NCI-H2171 treated with DMSO at 0.1 percent for 48 hours (cell line): ENCODE results near the gene TMEM11.
"Not testable (repeated sequence)": the region's sequence is repeated elsewhere in the genome, so short reads cannot be mapped to it uniquely, and the experiment has no call there.

Source experiments
- DNase-seq: peaks from one replicate; lab custom pipeline; 2025; lab: John Stamatoyannopoulos, UW

Gene TMEM11

DNA sequence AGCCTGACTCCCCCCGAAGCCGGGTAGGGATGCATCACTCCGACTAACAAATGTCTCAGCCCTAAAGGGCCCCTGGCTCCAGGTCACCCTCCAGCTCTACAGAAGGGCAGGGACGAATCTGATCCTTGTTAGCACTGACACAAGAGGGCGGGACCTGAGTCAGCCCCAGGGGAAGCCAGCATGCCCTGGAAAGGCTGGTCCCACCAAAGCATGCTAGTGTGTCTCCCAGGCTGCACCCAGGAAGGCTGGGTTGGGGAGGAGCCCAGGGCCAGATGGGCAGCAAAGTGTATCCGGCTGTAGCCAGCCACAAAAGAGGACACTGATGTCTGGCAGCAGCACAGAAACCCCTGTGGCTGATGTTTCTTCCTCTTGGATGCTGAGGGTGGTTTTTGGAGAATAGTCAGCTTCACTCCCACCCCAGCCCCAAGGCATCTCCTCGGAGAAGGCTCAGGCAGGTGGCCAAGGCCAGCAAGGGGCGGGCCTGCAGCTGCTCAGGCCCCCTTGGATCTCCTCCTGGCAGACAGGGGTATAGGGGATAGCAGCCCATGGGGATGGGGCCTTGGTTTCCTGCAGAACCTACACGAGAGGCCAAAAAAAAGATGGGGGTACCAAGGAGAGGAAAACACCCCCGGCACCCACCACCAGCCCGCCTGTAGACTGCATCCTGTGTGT is 28.2 kb upstream of the TMEM11 start:
- DNase-seq = no peak

DNA sequence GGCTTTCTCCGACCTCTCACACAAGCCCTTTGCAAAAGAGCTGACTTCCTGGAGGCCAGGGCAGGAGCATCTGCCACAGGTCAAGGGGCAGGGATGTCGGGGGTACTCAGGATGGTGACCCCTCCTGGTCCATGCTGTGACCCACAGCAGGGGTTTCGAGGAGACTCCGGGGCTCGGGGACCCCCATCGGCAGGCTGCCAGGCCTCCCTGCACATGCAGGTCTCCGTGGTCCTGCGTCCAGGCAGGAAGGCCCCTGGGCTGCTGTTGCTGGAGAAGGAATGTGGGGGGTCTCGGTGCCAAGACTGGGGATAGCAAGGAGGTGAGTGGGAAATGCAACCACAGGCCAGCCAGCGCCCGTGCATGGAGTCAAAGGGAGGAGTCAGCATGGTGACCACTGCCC is 27.6 kb upstream of the TMEM11 start:
- no peak for DNase-seq

DNA sequence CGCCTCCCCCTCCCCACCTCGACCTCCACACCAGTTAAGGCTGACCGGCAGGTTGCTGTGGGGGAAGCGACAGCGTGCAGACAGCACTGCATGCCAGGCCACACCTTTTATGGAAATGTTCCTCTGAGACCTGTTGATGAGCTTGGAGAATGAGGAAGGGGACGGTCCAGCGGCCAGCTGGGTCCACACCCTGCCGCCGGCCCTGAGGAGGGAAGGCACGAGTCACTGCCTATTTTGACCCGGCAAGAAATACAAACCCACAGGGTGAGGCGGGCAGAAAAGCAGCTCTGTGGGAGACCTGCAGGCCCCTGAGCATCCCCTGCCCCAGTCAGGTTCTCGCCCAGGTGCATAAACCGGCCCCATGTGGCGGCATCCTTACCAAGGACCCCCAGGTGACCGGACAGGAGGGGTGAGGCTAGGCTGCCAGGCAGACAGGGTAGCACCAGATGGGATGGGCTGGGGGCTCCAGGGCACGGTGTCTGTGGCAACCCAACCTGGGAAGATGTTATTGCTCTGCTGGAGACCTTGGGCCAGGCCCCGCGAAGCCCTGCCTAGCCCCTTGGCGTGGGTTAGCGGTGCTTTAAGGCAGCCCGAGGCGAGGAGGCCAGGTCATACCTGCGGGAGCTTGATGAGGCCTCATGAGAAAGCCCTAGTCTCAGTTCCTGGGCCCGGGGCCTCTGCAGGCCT is 26.6 kb upstream of the TMEM11 start:
- DNase-seq = no peak

DNA sequence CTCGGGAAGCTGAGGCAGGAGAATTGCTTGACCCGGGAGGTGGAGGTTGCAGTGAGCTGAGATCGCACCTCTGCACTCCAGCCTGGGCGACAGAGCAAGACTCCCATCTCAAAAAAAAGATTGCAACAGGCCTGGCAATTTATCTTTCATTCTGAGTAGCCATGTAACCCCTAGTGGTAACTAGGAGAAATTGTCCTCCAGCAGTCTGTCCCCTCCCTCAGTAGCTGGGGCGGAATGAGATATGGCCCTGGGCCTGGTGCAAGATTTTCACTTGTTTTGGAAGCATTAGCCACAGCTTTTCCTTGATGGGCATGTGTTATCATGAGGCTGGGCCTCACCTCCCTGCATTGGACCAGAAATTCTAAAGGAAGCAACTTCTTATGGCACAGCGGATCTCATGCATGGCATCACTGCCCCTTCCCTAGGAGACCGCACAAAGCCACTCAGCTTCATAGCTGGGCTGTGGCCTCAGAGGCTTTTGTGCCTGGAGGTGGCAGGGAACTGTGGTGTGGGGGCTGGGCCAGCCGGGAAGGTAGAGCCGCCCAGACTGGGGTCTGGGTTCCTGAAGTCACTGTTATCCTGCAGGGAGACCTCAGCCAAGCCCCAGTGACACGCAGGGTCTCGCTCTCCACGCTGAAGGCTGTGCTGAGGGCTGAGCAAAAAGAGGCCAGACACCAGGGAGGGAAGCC is 25.9 kb upstream of the TMEM11 start:
- DNase-seq = peak; percentile 39

DNA sequence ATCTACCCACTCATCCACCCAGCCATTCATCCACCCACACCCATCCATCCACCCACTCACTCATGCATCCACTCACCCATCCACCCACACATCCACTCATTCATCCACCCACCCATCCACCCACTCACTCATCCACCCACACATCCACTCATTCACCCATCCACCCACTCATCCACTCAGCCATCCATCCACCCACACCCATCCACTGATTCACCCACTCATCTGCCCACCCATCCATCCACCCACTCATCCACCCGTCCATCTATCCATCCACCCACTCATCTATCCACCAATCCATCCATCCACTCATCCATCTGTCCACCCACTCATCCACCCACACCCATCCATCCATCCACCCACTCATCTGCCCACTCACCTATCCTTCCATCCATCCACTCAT is 22.0 kb upstream of the TMEM11 start:
- no peak for DNase-seq

DNA sequence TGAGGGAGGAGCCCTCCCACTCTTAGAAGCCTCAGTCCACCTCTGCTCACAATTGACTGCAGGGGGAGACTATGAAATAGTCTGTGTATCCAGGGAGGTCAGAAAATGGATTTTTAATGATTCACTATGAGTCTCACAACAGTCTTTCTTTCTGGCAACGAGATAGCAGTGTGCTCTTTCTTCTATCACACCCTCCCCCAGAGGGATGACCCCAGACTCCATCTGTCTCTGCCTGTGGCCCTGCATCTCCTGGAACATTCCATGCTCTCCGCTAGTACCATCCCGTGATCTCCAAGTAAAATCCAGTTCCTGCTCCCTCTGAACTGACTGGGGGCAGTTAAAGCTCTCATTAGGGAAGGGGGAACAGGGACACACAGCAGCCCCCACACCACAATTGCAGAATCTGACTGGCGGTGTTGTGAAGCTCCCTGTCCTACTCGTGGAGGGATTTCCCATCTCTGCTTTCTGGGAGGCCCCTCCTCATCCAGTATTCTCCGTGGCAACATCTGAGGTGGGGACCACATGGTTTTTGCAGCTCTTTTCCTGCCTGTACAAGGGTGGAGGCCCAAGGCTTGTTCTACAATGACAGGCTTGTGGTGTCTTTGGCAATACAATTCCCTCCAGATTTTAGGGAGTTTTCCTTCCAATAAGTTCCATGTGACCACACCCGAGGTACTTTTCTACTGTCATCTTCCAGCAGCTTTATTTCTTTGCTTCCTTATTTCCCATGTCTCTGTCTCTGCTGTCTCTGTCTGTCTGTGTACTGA is 19.8 kb upstream of the TMEM11 start:
- DNase-seq = no peak

DNA sequence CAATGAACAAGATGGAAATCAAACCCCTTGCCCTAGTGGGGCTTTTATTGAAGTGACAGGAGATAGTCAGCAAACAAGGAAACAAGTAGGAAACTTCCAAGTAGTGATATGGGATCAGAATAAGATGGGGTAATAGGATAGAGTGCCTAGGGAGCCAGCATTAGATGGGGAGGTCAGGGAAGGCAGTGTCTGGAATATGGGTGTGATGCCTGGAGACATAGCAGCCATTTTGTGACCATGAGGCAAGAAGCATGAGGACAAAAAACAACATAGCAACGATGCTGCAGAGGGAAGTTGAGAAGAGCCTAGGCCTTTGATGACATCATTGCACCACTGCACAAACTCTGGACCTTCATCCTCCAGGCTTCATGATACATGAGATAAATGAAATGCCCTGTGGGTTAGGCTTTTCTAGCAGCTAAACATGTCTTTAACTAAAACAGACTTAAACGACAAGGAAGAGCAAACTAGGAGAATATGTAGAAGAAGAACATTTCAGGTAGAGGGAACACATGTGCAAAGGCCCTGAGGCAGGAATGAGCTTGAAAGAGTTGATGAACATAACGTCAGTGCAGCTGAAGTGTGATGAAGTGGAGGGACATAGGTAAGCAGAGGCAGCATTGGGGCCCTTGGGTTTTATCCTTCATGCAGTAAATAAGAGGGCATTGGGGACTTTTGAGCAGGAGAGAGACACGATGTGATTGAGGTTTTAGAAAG is 18.2 kb upstream of the TMEM11 start:
- DNase-seq = no peak

DNA sequence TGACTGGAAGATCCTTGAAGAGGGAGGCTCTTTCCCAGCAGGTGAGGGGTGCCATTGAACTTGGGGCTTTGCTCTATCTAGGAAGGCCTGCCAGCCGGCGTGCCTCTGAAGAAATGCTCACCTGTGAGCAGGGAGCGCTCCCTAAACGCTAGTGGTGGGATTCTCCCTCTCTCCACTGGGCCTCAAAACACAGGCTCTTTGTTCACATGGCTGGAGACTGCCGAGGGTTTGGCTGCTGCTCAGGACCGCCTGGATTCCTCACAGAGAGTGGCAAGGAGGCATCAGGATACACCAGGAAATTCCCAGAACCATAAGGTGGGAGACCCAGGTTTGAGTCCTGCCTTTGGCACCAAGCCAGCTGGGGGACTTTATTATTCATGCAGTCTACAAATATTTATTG is 17.6 kb upstream of the TMEM11 start:
- DNase-seq = no peak

DNA sequence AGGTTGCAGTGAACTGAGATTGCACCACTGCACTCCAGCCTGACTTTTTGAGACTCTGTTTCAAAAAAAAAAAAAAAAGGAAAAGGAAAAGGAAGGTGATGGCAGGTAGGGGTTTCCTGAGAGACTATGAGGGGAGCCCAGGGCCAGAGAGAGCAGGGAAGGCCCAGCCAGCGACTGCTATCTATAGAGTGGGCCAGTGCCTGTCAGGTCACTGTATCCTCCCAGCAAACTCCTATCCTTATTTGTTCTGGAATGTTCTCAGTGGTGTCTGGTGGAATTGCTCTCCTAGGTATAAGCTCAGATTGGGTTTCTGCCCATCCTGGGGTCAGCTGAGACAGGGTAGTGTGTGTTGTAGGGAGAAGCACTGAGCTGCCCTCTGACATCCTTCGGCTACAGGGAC is 14.9 kb upstream of the TMEM11 start:
- no peak for DNase-seq

DNA sequence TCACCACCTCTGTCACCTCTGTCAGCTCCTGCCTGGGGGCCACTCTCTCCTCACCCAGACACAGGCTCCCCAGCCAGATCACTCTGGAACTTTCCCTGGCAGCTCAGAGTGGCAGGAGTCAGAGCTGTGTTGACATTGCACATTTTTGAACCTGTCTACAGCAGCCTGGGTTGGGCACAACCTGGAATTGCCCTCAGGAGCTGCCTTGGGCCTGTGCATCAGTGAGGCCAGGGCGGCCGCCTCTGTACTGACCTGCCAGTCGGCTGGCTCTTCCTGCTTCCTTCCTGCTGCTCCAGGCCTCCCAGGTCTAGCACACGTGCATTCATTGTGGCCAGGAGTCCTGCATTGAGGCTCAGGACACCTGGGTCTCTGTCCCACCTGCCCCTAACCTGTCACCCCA is 14.2 kb upstream of the TMEM11 start:
- DNase-seq = no peak

DNA sequence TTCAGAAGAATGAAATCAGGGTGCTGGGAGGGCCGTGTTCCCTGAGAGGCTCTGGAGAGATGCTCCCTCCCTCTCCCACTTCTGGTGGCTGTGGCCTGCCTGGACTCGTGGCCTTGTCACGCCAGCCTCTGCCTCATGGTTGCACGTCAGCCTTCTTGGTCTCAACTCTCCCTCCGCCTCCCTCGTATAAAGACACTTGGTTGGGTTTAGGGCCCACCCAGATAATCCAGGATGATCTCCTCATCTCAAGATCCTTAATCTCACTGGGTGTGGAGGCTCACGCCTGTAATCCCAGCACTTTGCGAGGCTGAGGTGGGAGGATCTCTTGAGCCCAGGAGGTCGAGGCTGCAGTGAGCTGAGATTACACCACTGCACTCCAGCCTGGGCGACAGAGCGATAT is 13.3 kb upstream of the TMEM11 start:
- DNase-seq = not testable (repeated sequence)

DNA sequence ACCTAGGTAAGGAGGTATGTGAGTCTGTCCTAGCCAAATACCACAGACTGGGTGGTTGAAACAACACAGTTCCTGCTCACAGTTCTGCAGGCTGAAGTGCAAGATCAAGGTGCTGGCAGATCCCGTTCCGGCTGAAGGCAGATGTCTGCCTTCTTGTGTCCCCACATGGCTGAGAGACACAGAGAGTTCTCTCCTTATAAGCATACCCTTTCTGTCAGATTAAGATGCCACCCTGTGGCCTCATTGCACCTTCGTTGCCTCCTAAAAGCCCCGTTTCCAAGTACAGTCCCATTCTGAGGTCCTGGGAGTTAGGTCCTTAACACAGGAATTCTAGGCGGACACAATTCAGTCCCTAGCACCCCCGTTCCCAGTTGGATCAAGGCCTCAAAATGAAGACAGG is 9.1 kb upstream of the TMEM11 start:
- no peak for DNase-seq

DNA sequence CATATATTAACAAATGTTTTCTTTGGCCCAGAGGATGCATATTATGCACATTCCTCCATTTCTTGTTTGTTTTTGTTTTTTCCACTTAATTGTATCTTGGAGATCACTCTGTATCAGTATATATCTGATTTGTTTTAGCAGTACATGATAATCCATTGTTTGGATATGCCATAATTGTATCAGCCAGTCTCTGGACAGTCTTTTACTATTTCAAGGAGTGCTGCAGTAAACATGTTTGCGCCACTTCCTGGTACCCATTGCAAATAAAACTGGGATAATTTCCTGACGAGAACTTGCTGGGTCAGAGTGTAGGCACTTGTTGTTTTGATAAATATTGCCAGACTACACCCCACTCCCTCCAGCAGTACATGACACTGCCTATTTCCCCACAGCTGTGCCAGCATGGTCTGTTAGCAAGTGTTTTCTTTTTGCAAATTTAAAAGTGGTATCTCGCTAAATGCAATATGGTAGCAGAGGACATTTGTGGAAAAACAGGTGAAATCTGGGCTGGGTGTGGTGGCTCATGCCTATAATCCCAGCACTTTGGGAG is 4.9 kb upstream of the TMEM11 start:
- no peak for DNase-seq

DNA sequence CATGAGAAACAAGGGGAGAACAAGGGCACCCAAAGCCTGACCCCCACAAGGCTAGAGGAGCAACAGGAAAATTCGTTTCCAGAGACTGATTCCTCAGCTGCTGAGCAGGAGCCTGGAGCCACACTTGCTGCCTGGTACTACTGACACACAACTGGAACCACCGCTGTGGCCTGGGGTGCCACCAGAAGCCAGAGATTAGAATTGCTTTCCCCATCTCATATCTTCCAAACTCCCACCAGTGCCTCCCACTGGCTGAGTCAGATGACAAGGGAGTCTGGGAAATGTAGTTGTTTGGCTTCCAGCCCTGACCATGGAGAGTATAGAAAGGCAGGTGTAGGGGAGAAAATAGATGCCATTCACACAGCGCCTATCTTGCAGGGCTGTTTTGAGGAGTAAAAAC is 4.1 kb upstream of the TMEM11 start:
- DNase-seq = no peak

DNA sequence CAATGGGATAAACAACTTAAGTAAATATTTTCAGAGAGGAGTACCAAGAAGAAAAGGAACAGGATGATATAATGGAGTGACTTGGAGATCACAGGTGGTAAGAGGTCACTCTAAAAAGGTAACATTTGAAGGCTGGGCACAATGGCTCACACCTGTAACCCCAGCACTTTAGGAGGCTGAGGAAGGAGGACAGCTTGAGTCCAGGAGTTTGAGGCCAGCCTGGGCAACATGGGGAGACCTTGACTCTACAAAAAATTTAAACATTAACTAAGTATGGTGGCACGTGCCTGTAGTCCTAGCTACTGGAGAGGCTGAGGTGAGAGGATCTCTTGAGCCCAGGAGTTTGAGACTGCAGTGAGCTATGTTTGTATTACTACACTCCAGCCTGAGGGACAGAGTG is 3.4 kb upstream of the TMEM11 start:
- DNase-seq = no peak

DNA sequence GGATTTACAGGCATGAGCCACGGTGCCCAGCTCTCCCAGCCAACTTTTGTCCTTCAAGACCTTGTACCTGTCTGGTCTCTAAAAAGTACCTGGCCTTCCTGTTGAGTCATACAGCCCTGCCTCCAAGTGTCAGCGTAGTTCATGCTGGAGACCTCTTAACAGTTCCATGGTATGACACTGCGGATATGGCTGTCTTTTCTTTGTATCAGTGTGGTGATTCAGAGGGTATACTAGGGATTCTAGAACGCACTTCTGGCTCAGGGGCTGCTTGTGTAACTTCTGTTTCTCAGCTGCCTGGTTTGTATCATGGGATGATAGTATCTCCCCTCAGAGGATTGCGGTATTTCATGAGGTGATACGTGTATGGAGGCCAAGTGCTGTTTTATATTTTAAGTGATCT is 2.0 kb upstream of the TMEM11 start:
- no peak for DNase-seq

DNA sequence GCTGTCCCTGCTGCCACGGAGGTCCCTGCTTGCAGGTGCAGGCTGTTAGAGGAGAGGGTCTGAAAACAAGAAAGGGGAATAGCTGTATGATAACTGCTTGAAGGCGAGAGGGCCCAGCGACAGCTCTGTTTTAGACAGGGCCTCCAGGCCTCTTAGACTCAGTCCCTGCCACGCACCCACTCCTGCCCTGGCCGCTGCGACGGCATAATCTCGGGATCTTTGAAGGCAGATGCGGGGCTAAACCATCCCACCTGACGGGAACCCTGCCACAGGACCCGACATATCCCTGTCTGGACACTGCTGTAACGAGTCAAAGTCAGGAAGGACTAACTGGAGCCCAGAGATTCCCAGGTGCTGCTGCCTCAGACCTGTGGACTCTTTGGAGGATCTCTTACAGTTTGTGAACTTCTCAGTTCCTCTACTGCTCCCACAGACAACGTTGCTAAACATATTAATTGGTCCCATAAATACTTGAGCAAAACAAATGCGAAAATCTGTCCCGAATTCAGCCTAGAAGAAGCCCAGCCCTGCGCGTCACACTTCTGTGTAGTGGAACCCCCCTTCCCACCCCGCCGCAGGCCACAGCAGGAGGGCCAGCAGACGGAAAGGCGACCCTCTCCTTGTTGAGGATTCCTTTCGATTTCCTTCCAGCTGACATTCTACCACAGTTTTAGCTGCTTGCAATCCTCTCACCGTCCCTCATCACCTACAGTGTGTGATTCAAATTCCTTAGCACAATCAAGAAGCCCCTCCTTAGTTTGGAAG is 998 bp upstream of the TMEM11 start:
- DNase-seq = no peak

DNA sequence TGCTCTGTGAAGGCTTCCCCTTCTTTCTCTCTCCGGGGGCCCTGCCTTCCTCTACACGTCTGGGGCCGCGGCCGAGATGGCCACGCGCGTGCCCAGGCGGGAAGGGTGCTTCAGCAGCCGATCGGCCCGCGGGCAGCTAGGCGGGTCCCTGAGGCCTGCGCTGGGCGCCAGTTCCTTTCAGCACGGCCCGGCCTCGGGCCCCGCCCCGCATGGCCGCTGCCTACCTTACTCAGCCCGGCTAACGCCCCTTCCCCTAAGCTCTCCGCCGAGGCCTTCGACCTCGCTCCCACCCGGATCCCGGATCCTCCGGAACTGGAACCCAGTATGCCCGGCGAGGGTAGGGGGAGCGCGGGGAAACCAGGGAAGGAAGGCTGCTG is 335 bp downstream of the TMEM11 start:
- DNase-seq = no peak

DNA sequence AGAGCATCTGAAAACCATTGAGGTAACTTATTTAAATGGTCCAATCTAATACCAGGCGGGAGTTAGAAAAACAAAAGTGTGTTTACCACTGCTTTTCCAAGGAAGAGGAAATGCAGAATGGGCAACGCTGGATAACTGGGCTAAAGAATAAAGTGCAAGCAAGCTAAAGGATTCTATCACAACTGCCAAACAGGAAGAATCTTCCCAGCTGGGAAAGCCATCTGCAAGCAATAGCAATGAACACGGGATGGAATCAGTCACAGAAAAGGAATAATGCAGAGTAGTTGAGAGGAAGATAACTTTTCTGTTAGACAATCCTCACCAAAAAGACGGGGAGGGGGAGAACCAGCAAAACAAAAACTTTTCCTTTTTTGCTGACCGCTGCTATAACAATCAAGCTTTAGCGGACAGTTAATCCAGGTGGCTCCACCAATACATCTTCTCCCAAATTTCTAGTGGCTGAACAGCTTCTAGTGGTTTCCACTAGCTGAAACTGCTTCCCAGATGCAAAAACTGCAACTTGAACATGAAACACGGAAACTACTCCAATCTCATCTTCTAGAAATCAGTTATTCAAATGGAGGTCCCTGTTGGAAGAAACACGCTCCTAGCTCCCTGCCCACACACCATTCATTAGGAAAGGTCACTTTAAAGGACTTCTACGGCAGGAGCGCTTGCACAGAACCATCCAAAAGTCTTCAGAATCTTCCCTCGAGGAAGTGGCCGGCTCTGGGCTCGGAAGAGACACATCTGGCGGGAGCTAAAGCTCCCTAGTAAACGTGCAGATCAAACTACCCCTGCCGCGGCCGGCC is 929 bp downstream of the TMEM11 start:
- no peak for DNase-seq

DNA sequence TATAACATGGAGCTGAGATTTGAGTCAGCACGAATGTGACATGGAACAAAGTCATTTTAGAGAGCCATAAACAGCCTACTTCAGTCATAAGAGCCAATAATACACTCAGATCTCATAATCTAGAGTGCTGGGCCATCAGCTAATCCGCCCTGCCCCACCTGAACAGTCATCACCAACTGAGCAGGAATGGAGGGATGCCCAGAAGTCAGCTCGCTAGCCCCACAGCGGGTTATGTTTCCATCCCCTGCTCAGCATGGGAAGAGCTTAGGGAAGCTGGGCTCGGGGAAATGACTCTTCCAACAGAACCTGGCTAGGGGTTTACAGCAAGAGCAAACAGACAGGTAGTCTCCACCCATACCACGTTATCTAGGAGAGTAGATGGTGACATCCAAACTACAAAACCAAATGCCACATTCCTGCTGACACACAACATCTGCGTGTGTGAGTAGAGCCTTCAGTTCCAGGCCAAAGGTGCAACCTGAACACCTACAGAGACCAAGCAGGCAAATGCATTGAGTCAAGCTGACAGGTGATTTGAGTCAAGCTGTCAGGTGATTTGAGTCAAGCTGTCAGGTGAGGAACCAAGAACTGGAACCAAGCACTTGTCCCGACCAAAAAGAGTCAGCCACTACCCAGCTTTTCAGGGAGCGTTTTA is 2.0 kb downstream of the TMEM11 start:
- no peak for DNase-seq
